Skeletal muscle satellite cell (primary cell): ENCODE results near the gene UGT1A10.
"Not testable (repeated sequence)": the region's sequence is repeated elsewhere in the genome, so short reads cannot be mapped to it uniquely, and the experiment has no call there.

Source experiments
- H3K27me3 ChIP-seq: 2 replicates; pipeline ENCODE4 v1.7.0; 2013; ENCODE audit warnings: low read length; ENCODE audit not compliant: control insufficient read depth, insufficient read depth
- H3K36me3 ChIP-seq: 2 replicates; pipeline ENCODE4 v1.7.0; 2013; ENCODE audit warnings: mild to moderate bottlenecking, control low read depth, low read length; ENCODE audit not compliant: insufficient read depth
- H3K4me1 ChIP-seq: 2 replicates; pipeline ENCODE4 v1.7.0; 2013; ENCODE audit warnings: low read length; ENCODE audit not compliant: control insufficient read depth, insufficient read depth
- H3K4me2 ChIP-seq: 2 replicates; pipeline ENCODE4 v1.7.0; 2013; ENCODE audit warnings: mild to moderate bottlenecking, low read length
- H3K4me3 ChIP-seq: 2 replicates; pipeline ENCODE4 v1.7.0; 2013; ENCODE audit warnings: low read length
- H3K9ac ChIP-seq: 2 replicates; pipeline ENCODE4 v1.7.0; 2013; ENCODE audit warnings: mild to moderate bottlenecking, low read depth, low read length, moderate library complexity
- H3K9me3 ChIP-seq: replicated peaks from 2 replicates; pipeline ENCODE4 v1.7.0; 2013; ENCODE audit warnings: mild to moderate bottlenecking, control low read depth, low read length

The UGT1A10 gene

GRCh38 chr2:233617476-233617875 is 18.8 kb upstream of the UGT1A10 start, which contains the start of gene UGT1A8:
Gene UGT1A8, plus strand, starts transcription at chr2:233617633. Its CDS starts 75 bp downstream, at chr2:233617708.
- H3K4me2 ChIP-seq, H3K36me3 ChIP-seq, H3K9me3 ChIP-seq, H3K4me3 ChIP-seq, H3K4me1 ChIP-seq, H3K9ac ChIP-seq, H3K27me3 ChIP-seq: not testable (repeated sequence)

DNA sequence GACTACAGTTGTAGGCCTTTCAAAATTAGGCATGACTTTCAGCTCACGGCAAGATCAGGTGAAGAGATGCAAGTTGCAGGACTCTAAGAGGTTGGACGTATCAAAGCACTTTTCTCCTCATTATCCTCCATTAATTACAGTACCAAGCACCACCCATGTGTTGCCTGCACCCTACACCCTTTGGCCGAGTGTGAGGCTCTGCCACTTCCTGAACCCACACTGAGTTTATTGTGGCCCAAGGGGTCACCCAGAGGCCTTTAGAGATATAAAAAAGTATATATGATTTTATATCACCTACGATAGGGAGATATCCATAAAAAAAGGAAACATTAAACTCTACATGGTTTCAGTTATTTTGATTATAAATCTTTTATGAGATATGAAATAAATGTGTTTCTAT is 16.0 kb upstream of the UGT1A10 start:
- no peak overlapping the region for H3K4me2 ChIP-seq
- H3K9ac ChIP-seq: no peak overlapping the region
- H3K4me3 ChIP-seq: no peak overlapping the region
- H3K9me3 ChIP-seq: no peaks in the 10 kb centered on the region
- H3K27me3 ChIP-seq: no peaks in the 10 kb centered on the region
- no peaks in the 10 kb centered on the region for H3K36me3 ChIP-seq
- no peaks in the 10 kb centered on the region for H3K4me1 ChIP-seq

DNA sequence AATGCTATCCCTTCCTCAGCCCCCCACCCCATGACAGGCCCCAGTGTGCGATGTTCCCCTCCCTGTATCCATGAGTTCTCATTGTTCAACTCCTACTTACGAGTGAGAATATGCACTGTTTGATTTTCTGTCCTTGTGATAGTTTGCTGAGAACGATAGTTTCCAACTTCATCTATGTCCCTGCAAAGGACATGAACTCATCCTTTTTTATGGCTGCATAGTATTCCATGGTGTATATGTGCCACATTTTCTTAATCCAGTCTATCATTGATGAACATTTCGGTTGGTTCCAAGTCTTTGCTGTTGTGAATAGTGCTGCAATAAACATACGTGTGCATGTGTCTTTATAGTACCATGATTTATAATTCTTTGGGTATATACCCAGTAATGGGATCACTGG is 14.4 kb upstream of the UGT1A10 start:
- not testable (repeated sequence) for H3K4me1 ChIP-seq, H3K4me2 ChIP-seq, H3K9me3 ChIP-seq, H3K4me3 ChIP-seq, H3K27me3 ChIP-seq, H3K9ac ChIP-seq, H3K36me3 ChIP-seq

DNA sequence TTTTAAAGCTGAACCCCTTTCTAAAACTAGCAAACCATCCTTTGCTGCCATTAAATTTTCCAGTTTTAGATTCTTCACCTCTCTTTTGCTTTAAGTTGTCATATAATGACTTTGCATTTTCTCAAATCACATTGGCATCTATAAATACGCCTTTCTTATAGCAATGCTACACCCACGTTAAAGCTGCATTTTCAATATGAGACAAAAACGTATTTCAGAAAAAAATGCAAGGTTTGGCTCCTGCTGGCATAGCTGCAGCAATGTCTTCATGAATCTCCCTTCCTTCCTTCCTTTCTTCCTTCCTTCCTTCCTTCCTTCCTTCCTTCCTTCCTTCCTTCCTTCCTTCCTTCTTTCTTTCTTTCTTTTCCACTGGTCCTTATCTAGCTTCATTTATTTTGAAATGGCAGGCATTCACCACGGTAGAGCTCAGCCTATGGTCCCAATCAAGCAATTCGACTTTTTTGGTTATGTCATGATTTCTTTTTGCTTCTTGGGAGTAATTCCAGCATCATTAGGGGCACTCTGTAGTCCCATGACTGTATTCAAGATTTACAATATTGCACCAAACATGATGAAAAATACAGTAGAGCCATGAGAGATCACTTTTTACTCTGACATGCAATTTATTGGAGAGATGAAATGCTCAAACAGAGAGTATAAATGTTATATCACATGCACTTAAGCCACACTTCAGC is 8.8 kb upstream of the UGT1A10 start:
- Histone ChIP-seq H3K4me2 (no peak overlapping the region), H3K9ac (no peak overlapping the region), H3K27me3 (no peaks in the 10 kb centered on the region), H3K4me3 (no peak overlapping the region), H3K36me3 (no peaks in the 10 kb centered on the region), H3K9me3 (no peaks in the 10 kb centered on the region), H3K4me1 (no peaks in the 10 kb centered on the region)

GRCh38 chr2:233638836-233639235 is 2.6 kb downstream of the UGT1A10 start:
- no peak overlapping the region for H3K4me3 ChIP-seq
- no peaks in the 10 kb centered on the region for H3K36me3 ChIP-seq
- H3K4me2 ChIP-seq: no peak overlapping the region
- no peaks in the 10 kb centered on the region for H3K9me3 ChIP-seq
- H3K4me1 ChIP-seq: no peaks in the 10 kb centered on the region
- H3K27me3 ChIP-seq: no peaks in the 10 kb centered on the region
- H3K9ac ChIP-seq: no peak overlapping the region

GRCh38 chr2:233639860-233640259 is 3.6 kb downstream of the UGT1A10 start:
- no peak overlapping the region for H3K9ac ChIP-seq
- no peaks in the 10 kb centered on the region for H3K27me3 ChIP-seq
- no peaks in the 10 kb centered on the region for H3K9me3 ChIP-seq
- H3K4me2 ChIP-seq: no peak overlapping the region
- H3K4me1 ChIP-seq: no peaks in the 10 kb centered on the region
- no peak overlapping the region for H3K4me3 ChIP-seq
- H3K36me3 ChIP-seq: no peaks in the 10 kb centered on the region

GRCh38 chr2:233643128-233643527 is 6.9 kb downstream of the UGT1A10 start:
- no peak overlapping the region for H3K4me2 ChIP-seq
- H3K9me3 ChIP-seq: no peaks in the 10 kb centered on the region
- H3K27me3 ChIP-seq: no peaks in the 10 kb centered on the region
- no peak overlapping the region for H3K9ac ChIP-seq
- H3K4me3 ChIP-seq: no peak overlapping the region
- no peaks in the 10 kb centered on the region for H3K36me3 ChIP-seq
- no peaks in the 10 kb centered on the region for H3K4me1 ChIP-seq

GRCh38 chr2:233646033-233646432 is 9.8 kb downstream of the UGT1A10 start:
- not testable (repeated sequence) for H3K36me3 ChIP-seq, H3K4me1 ChIP-seq, H3K4me2 ChIP-seq, H3K4me3 ChIP-seq, H3K9ac ChIP-seq, H3K9me3 ChIP-seq, H3K27me3 ChIP-seq

- no peaks in the 10 kb centered on the region for H3K4me1 ChIP-seq
- no peak overlapping the region for H3K9ac ChIP-seq
- no peak overlapping the region for H3K4me2 ChIP-seq
- H3K27me3 ChIP-seq: peaks cover 4% of the 10 kb centered on the region
- H3K9me3 ChIP-seq: no peaks in the 10 kb centered on the region
- H3K36me3 ChIP-seq: no peaks in the 10 kb centered on the region
- no peak overlapping the region for H3K4me3 ChIP-seq
Observed at GRCh38 chr2:233650981-233651380, 14.7 kb downstream of the UGT1A10 start.

GRCh38 chr2:233651430-233651829 is 15.2 kb downstream of the UGT1A10 start:
- Histone ChIP-seq H3K36me3 (no peaks in the 10 kb centered on the region), H3K9ac (no peak overlapping the region), H3K4me1 (no peaks in the 10 kb centered on the region), H3K4me2 (no peak overlapping the region), H3K27me3 (peaks cover 4% of the 10 kb centered on the region), H3K4me3 (no peak overlapping the region), H3K9me3 (no peaks in the 10 kb centered on the region)

DNA sequence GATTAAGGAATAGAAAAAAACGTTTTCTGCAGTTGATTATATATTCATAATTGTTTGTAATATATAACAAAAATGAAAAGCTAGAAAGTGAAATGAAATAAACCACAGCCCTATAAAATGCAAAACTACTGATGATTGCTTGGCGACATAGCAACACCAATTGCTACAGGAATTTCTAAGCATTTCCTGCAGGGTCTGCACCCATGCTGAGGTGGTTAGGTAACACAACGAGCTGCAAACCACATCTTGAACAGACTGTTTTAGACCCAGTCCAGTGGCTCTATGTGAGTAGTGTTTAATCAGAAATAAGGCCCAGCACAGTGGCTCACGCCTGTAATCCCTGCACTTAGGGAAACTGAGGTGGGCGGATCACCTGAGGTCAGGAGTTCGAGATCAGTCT is 18.3 kb downstream of the UGT1A10 start:
- H3K9ac ChIP-seq: no peak overlapping the region
- H3K9me3 ChIP-seq: no peaks in the 10 kb centered on the region
- H3K4me2 ChIP-seq: no peak overlapping the region
- H3K4me3 ChIP-seq: no peak overlapping the region
- peaks cover 4% of the 10 kb centered on the region for H3K27me3 ChIP-seq
- H3K4me1 ChIP-seq: no peaks in the 10 kb centered on the region
- H3K36me3 ChIP-seq: no peaks in the 10 kb centered on the region

- Histone ChIP-seq H3K27me3 (peaks cover 4% of the 10 kb centered on the region), H3K36me3 (no peaks in the 10 kb centered on the region), H3K4me1 (no peaks in the 10 kb centered on the region), H3K9me3 (no peaks in the 10 kb centered on the region), H3K4me2 (no peak overlapping the region), H3K9ac (no peak overlapping the region), H3K4me3 (no peak overlapping the region)
Observed at GRCh38 chr2:233655043-233655442, 18.8 kb downstream of the UGT1A10 start.
